Kidney (tissue), 14 donors: ENCODE results near the gene UBE2F. TPM values are rescaled to one million over a fixed set of nuclear protein-coding genes. Genes with fewer than 3 reads are reported as not detected.
A peak's percentile ranks its signal among the peaks of the same experiment; 100 is the strongest.

Experiments used
- DNase-seq, 5 donors: peaks; one replicate each; pipeline ENCODE4 v3.0.0-alpha.2; 2013 to 2020
- FAIRE-seq: peaks from 2 replicates; lab custom pipeline; 2012; peaks lifted over from hg19 to GRCh38; lab: Jason Lieb, UNC
- H3K27ac ChIP-seq, 2 donors: one replicate each; pipeline ENCODE4 v1.7.0; 2013; ENCODE audit warnings: low read depth in 2 of 2, low read length in 2 of 2, inconsistent platforms in 1 of 2
- H3K27me3 ChIP-seq: one replicate; pipeline ENCODE4 v1.7.1; 2013; ENCODE audit warnings: low read length, inconsistent platforms; ENCODE audit not compliant: control insufficient read depth, insufficient read depth
- H3K36me3 ChIP-seq, 3 donors: one replicate each; pipeline versions ENCODE4 v1.7.0 to v1.7.1; 2013; ENCODE audit warnings: low read length in 3 of 3, control low read depth in 1 of 3, inconsistent platforms in 1 of 3; ENCODE audit not compliant: insufficient read depth in 3 of 3, control insufficient read depth in 2 of 3
- H3K4me1 ChIP-seq, 3 donors: one replicate each; pipeline versions ENCODE4 v1.7.0 to v1.7.1; 2013; ENCODE audit warnings: low read length in 3 of 3, inconsistent platforms in 1 of 3, low read depth in 1 of 3; ENCODE audit not compliant: control insufficient read depth in 2 of 3, insufficient read depth in 2 of 3
- H3K4me3 ChIP-seq, 3 donors: one replicate each; pipeline versions ENCODE4 v1.7.0 to v1.8.1; 2013; ENCODE audit warnings: low read length in 3 of 3, control low read depth in 1 of 3, inconsistent platforms in 1 of 3
- H3K9ac ChIP-seq, 3 donors: one replicate each; pipeline versions ENCODE4 v1.7.0 to v1.7.1; 2013; ENCODE audit warnings: low read length in 3 of 3, control low read depth in 1 of 3, inconsistent platforms in 1 of 3
- H3K9me3 ChIP-seq, 3 donors: one replicate each; pipeline versions ENCODE4 v1.7.0 to v1.7.1; 2013; ENCODE audit warnings: low read length in 3 of 3, control low read depth in 1 of 3, inconsistent platforms in 1 of 3; ENCODE audit not compliant: control insufficient read depth in 2 of 3, insufficient read depth in 1 of 3
- CTCF ChIP-seq: IDR thresholded peaks from 3 replicates; pipeline ENCODE4 v1.5.1; 2012; ENCODE audit warnings: mild to moderate bottlenecking, moderate library complexity, borderline replicate concordance; ENCODE audit not compliant: insufficient read depth; ENCODE audit errors: extremely low read depth
- intact Hi-C: fragments of 100-400 bp; cut with DNase I; formaldehyde crosslinking; loops from one replicate; pipeline ENCODE4 v1.11.1; 2022
- polyA plus RNA-seq: library from polyadenylated mRNA; stranded (reverse); fragments of 350-450 nt; fragmentation: Illumina TruSeq; extraction: RNeasy Lipid Tissue Mini Kit (QIAGEN cat#74804); gene quantifications from one replicate; pipeline ENCODE4 v1.2.3, GENCODE V29; 2014; ENCODE audit warnings: low read depth, low replicate concordance; ENCODE audit not compliant: insufficient read depth
- total RNA-seq: library from RNA; stranded (reverse); fragmentation: NEBNext Ultra II Directional; extraction: Animal tissue kit (Norgen Biotek cat#: 25700); gene quantifications from one replicate; pipeline ENCODE4 v1.2.1, GENCODE V29; 2021
- donor health status: control.
- donor health status: control.
- donor health status: control.
- donor health status: control.
- donor health status: control.
- donor health status: DM: yes; HTN: yes; CAD: no.
- donor health status: Normal renal cell carcinoma (clear cell type).

The UBE2F gene
- total and polyA plus RNA-seq, 2 donors from 2014 or later, result 34.5 to 68.7 TPM

GRCh38 chr2:237927135-237927534 is 39.7 kb upstream of the UBE2F start:
- intact Hi-C loops, result no loop called here
- Histone ChIP-seq H3K4me3 (no peak overlapping the region), H3K27me3 (no peaks in the 10 kb centered on the region), H3K9me3 (peaks cover 0 to 6% (median 0%) of the 10 kb centered on the region in 3 donors), H3K27ac (no peak overlapping the region), H3K36me3 (no peaks in the 10 kb centered on the region), H3K9ac (no peak overlapping the region), H3K4me1 (peaks cover 0 to 6% (median 6%) of the 10 kb centered on the region in 3 donors)
- FAIRE-seq (no peak), DNase-seq (no peak)
- TF ChIP-seq CTCF, result no peak

- TF ChIP-seq CTCF, result no peak
- peaks cover 0 to 6% (median 5%) of the 10 kb centered on the region in 3 donors for H3K4me1 ChIP-seq
- H3K9me3 ChIP-seq, result peaks cover 0 to 6% (median 0%) of the 10 kb centered on the region in 3 donors
- no peak overlapping the region for H3K9ac ChIP-seq
- H3K36me3 ChIP-seq, result no peaks in the 10 kb centered on the region
- DNase-seq (peak in 1 of 5 donors; percentile 17), FAIRE-seq (no peak)
- H3K27me3 ChIP-seq, result no peaks in the 10 kb centered on the region
- H3K4me3 ChIP-seq, result no peak overlapping the region
- intact Hi-C loops, result no loop called here
- H3K27ac ChIP-seq, result no peak overlapping the region
Measured at GRCh38 chr2:237927986-237928385, 38.8 kb upstream of the UBE2F start.

- no peak for TF ChIP-seq CTCF
- no peaks in the 10 kb centered on the region for H3K36me3 ChIP-seq
- no peak for FAIRE-seq
- no peak for DNase-seq
- H3K9ac ChIP-seq, result no peak overlapping the region
- intact Hi-C loops, result no loop called here
- peaks cover 0 to 2% (median 0%) of the 10 kb centered on the region in 3 donors for H3K4me1 ChIP-seq
- no peak overlapping the region for H3K4me3 ChIP-seq
- no peak overlapping the region for H3K27ac ChIP-seq
- H3K27me3 ChIP-seq, result no peaks in the 10 kb centered on the region
- H3K9me3 ChIP-seq, result peaks cover 0 to 6% (median 0%) of the 10 kb centered on the region in 3 donors
Measured at GRCh38 chr2:237929979-237930378, 36.8 kb upstream of the UBE2F start.
